Measurements from ENCODE around the gene SYT1.

The SYT1 gene

DNA sequence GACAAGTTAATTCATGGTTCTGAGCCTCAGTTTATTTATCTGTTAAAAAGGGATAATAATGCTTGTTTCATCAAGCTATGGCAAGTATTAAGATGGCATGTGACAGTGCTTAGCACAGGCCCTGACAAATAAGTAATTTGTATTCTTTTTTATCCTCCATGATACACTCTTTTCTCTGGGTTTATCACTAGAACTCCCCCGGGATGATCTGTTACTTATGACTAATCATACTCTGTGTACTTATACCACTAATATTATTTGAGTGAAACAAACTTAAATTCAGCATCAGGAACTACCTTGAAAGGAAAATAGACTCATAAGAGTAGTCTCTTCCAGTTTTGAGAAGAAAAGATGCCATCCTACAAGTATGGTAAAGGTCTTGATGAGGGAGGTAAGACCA, 542.4 kb downstream of the SYT1 start:
- H3K9me3 Mint-ChIP-seq: no peaks in the 10 kb centered on the region
- no peaks in the 10 kb centered on the region for H3K4me1 Mint-ChIP-seq (ENCODE audit: low read depth)
- DNase-seq: no peak
- no peaks in the 10 kb centered on the region for H3K27me3 Mint-ChIP-seq
- H3K4me3 Mint-ChIP-seq: no peak overlapping the region
- no peaks in the 10 kb centered on the region for H3K36me3 Mint-ChIP-seq (ENCODE audit: low read depth)
- H3K27ac Mint-ChIP-seq: no peak overlapping the region

DNA sequence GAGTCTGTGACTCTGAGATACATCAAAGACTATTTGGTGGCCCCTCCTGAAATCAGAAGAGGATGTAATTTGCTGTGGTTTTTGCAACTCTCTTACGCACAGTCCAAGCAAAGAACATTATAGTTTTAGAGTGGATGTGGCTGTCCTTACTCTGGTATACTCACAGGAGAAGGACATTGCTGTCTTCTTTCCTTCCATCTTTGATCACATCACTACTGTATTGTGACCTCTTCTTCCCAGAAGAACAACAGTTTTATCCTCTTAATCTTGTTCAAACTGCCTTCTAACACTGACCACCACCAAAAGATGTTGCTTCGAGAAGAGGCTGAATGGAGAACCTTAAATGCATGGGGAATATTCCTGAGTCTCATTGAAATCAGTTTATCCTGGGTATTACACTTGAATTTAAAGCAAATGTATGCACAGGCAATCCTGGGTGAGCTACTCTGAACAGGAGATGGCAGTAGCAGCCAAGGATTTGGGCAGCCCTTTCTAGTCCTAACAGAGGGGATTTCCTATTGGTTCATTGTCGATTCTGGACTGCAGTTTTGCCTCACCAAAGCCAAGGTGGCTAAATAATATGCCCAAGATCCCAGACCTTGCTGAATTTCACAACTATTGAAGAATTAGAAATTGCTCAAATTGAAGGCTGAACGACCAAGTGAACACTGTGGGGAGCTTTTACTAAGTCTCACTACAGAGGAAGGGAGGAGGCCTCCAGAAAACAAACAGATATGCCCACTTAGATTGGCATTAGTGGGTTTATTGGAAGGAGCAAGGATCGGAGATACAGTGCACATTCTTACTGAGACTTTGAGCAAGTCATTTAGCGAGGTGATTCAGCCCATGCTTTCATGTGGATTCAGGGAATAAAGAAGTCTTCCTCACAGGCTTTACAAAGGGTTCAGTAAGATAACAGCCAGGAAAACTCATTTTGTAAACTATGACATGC, 543.4 kb downstream of the SYT1 start:
- Mint-ChIP-seq H3K27me3 (no peaks in the 10 kb centered on the region), H3K27ac (no peak overlapping the region), H3K4me1 (ENCODE audit: low read depth) (no peaks in the 10 kb centered on the region), H3K4me3 (no peak overlapping the region), H3K9me3 (no peaks in the 10 kb centered on the region), H3K36me3 (ENCODE audit: low read depth) (no peaks in the 10 kb centered on the region)
- DNase-seq: no peak

DNA sequence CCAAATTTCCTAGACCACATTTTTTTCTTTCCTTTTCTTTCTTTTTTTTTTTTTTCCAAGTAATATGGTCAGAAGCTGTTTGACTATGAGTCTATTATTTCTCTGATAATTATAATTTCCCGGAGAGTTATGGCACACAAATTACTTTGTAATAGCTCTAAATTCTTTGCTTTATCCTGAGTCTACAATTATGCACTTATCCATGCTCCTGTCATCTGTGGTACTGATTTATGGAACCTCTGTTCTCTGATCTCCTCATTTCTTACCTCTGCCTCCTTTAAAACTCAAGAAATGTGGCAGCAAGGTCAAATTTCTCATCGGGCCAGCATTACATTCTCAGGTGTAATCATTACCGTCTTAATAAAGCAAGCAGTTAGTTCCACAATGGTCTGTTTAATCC, 544.1 kb downstream of the SYT1 start:
- no peaks in the 10 kb centered on the region for H3K9me3 Mint-ChIP-seq
- H3K36me3 Mint-ChIP-seq (ENCODE audit: low read depth): no peaks in the 10 kb centered on the region
- H3K4me3 Mint-ChIP-seq: no peak overlapping the region
- DNase-seq: no peak
- no peaks in the 10 kb centered on the region for H3K4me1 Mint-ChIP-seq (ENCODE audit: low read depth)
- no peak overlapping the region for H3K27ac Mint-ChIP-seq
- no peaks in the 10 kb centered on the region for H3K27me3 Mint-ChIP-seq

- H3K4me1 Mint-ChIP-seq (ENCODE audit: low read depth): no peaks in the 10 kb centered on the region
- no peak for DNase-seq
- no peaks in the 10 kb centered on the region for H3K27me3 Mint-ChIP-seq
- H3K4me3 Mint-ChIP-seq: no peak overlapping the region
- H3K36me3 Mint-ChIP-seq (ENCODE audit: low read depth): no peaks in the 10 kb centered on the region
- H3K27ac Mint-ChIP-seq: no peak overlapping the region
- no peaks in the 10 kb centered on the region for H3K9me3 Mint-ChIP-seq
These were observed 545.0 kb downstream of the SYT1 start for GRCh38 chr12:79409562-79409961.

DNA sequence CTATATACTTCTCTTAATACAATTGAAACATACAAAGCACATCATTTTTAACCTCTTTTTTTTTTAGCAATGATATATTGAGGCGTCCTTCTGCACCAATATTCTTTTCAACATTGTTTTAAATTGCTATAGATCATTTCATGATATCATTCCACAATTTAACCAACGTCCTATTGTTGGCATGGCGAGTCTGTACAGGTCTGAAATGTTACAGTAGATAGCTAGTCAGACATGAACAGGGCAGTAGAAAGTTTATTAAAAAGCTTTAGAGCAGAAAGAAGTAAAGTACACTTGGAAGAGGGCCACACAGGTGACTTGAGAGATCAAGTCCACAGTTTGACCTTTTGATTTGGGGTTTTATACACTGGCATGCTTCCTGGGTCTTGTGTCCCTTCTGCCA, 547.2 kb downstream of the SYT1 start:
- H3K27me3 Mint-ChIP-seq: no peaks in the 10 kb centered on the region
- H3K4me1 Mint-ChIP-seq (ENCODE audit: low read depth): no peaks in the 10 kb centered on the region
- no peak overlapping the region for H3K27ac Mint-ChIP-seq
- no peaks in the 10 kb centered on the region for H3K9me3 Mint-ChIP-seq
- H3K36me3 Mint-ChIP-seq (ENCODE audit: low read depth): no peaks in the 10 kb centered on the region
- DNase-seq: no peak
- H3K4me3 Mint-ChIP-seq: no peak overlapping the region

- Mint-ChIP-seq H3K4me3 (no peak overlapping the region), H3K36me3 (ENCODE audit: low read depth) (no peaks in the 10 kb centered on the region), H3K27ac (no peak overlapping the region), H3K27me3 (no peaks in the 10 kb centered on the region), H3K9me3 (no peaks in the 10 kb centered on the region), H3K4me1 (ENCODE audit: low read depth) (no peaks in the 10 kb centered on the region)
- no peak for DNase-seq
These were observed 549.2 kb downstream of the SYT1 start for GRCh38 chr12:79413796-79414195.

DNA sequence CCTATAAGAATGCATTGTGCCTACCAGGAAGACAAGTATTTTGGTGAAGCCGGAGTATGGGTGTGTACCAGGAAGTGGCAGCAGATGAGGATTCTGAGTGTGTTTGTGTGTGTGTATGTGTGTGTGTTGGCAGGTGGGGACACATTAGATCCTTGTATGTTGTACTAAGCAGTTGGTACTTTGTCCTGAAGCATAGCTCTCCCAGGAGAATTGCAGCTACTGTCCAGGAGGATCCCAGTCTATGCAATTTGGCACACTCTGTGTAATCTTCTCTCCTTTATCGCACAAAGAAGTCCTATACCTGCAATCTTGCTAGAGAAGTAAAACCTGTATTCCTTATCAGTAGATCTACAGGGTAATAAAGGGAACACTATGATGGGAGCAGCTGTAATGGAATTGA, 549.7 kb downstream of the SYT1 start:
- Mint-ChIP-seq H3K27me3 (no peaks in the 10 kb centered on the region), H3K4me1 (ENCODE audit: low read depth) (no peaks in the 10 kb centered on the region)

GRCh38 chr12:79415321-79415720, 550.7 kb downstream of the SYT1 start:
- no peaks in the 10 kb centered on the region for H3K4me1 Mint-ChIP-seq (ENCODE audit: low read depth)
- H3K4me3 Mint-ChIP-seq: no peak overlapping the region
- H3K27me3 Mint-ChIP-seq: no peaks in the 10 kb centered on the region
- H3K36me3 Mint-ChIP-seq (ENCODE audit: low read depth): no peaks in the 10 kb centered on the region
- no peaks in the 10 kb centered on the region for H3K9me3 Mint-ChIP-seq
- H3K27ac Mint-ChIP-seq: no peak overlapping the region
- DNase-seq: no peak

More for the DNA sequence above, 549.7 kb downstream of the SYT1 start:
- H3K36me3 Mint-ChIP-seq (ENCODE audit: low read depth): no peaks in the 10 kb centered on the region
- H3K27ac Mint-ChIP-seq: no peak overlapping the region
- no peak overlapping the region for H3K4me3 Mint-ChIP-seq
- DNase-seq: no peak
- H3K9me3 Mint-ChIP-seq: no peaks in the 10 kb centered on the region

DNA sequence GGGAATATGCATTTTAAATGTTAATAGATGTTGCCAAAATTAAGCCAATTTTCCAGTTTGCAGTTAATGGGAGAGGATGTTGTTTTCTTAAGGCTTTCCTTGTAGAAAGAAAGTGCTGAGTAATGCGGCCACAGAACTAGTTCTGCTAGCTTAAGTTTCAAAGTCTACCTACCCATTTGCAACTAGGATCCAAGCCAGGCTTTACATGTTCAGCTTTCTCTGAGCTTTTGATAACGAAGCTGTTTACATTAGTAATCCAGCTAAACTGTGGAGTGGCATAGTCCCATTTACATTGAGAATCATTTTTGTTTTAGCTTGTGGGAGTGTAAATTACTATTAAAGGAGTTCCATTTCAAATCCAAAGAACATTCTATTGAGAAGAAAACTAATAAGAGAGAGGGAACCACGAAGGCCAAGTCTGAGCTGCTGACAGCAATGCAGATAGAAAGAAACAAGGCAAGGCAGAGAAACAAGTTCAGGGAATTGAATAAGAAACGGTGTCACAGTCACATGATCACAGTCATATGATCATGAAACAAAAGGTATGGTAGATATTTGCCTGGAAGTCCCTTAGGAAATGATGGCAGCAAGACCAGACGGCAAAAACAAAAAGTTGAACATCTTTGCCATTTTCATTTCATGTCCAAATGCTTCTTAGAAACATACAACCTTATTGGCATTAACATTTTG, 551.3 kb downstream of the SYT1 start:
- Mint-ChIP-seq H3K27ac (no peak overlapping the region), H3K4me1 (ENCODE audit: low read depth) (no peaks in the 10 kb centered on the region), H3K9me3 (no peaks in the 10 kb centered on the region), H3K4me3 (no peak overlapping the region), H3K27me3 (no peaks in the 10 kb centered on the region), H3K36me3 (ENCODE audit: low read depth) (no peaks in the 10 kb centered on the region)
- DNase-seq: no peak

GRCh38 chr12:79420146-79420618, 555.6 kb downstream of the SYT1 start:
- no peaks in the 10 kb centered on the region for H3K9me3 Mint-ChIP-seq
- H3K4me3 Mint-ChIP-seq: no peak overlapping the region
- H3K4me1 Mint-ChIP-seq (ENCODE audit: low read depth): no peaks in the 10 kb centered on the region
- no peak overlapping the region for H3K27ac Mint-ChIP-seq
- H3K27me3 Mint-ChIP-seq: no peaks in the 10 kb centered on the region
- no peaks in the 10 kb centered on the region for H3K36me3 Mint-ChIP-seq (ENCODE audit: low read depth)
- DNase-seq: no peak

DNA sequence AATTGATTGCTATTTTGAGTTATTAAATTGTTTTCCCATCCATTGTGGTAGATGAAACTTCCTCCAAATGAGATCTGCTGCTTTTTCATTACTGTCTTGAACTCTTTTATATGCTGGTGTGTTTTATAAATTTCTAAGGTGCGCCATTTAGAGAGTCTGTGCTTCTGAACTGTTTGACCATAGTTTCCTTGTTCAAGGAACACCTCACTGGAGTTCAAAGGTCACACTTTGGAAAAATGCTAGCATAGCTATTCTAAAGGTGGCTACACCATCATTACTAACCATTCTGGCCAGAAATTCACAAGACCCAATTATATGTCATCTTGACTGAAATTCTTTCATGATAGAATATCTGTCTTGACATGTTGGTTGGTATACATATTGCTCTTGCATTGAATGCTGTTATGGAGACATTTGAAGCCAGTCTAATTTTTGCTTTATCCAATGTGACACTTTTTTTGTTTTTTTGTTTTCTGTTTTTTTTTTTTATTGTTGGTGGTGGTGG, 556.7 kb downstream of the SYT1 start:
- H3K36me3 Mint-ChIP-seq (ENCODE audit: low read depth): no peaks in the 10 kb centered on the region
- H3K27ac Mint-ChIP-seq: no peak overlapping the region
- no peak for DNase-seq
- no peaks in the 10 kb centered on the region for H3K27me3 Mint-ChIP-seq
- H3K4me1 Mint-ChIP-seq (ENCODE audit: low read depth): no peaks in the 10 kb centered on the region
- H3K9me3 Mint-ChIP-seq: no peaks in the 10 kb centered on the region
- H3K4me3 Mint-ChIP-seq: no peak overlapping the region

DNA sequence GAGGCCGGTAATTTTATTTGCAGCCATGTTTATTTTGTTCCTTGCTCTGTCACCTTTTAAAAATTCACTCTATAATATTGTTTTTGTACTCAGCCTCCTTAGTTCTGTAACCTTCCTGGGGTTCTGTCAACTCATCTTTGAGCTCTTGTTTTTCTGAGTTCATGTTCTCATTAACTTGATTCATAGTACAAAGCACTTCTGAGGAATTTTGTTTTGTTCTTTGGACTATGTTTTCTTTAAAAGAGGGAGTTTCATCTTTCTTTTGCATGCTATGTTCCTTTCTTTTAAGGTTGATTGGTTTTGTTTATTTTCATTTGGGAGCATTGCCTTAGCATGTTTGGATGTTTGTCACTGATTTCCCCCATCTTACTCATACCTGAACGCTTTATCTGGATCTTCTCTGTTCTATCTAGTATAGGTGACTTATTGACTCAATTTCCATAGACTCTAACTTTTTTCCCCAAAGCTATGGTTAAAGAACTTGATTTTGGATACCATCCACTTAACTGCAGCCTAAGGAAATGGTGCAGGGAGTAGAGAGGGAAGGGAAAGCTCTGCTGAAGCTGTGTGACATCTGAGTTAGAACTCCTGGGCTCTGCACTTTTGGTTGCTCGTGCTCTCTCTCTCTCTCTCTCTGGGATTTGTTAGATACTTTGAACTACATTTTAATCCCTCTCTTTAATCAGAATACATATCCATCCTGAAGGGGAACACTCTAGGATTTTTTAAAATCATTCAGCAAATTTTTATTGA, 557.7 kb downstream of the SYT1 start:
- Mint-ChIP-seq H3K4me1 (ENCODE audit: low read depth) (no peaks in the 10 kb centered on the region), H3K4me3 (no peak overlapping the region), H3K27me3 (no peaks in the 10 kb centered on the region), H3K9me3 (no peaks in the 10 kb centered on the region), H3K36me3 (ENCODE audit: low read depth) (no peaks in the 10 kb centered on the region), H3K27ac (no peak overlapping the region)
- no peak for DNase-seq

DNA sequence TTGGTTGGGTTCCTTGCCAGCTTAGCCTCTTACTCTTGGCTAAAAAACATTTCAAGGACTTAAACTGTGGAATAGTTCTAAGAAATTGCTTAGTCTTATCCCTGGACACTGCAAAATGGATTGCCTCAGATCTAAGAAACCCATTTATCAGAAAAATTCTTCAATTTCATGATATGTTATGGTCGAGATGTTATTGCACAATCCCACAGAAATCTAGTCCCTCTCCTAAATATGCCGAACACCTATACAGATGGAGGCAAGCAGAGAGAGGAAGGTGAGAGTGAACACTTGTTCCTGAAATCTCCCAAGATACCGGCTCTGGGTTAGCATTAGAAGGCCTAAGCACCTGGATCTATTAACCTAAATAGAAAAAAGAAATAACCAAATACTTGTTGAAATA, 559.0 kb downstream of the SYT1 start:
- no peaks in the 10 kb centered on the region for H3K4me1 Mint-ChIP-seq (ENCODE audit: low read depth)
- H3K27ac Mint-ChIP-seq: no peak overlapping the region
- H3K4me3 Mint-ChIP-seq: no peak overlapping the region
- no peak for DNase-seq
- H3K9me3 Mint-ChIP-seq: no peaks in the 10 kb centered on the region
- no peaks in the 10 kb centered on the region for H3K36me3 Mint-ChIP-seq (ENCODE audit: low read depth)
- no peaks in the 10 kb centered on the region for H3K27me3 Mint-ChIP-seq

DNA sequence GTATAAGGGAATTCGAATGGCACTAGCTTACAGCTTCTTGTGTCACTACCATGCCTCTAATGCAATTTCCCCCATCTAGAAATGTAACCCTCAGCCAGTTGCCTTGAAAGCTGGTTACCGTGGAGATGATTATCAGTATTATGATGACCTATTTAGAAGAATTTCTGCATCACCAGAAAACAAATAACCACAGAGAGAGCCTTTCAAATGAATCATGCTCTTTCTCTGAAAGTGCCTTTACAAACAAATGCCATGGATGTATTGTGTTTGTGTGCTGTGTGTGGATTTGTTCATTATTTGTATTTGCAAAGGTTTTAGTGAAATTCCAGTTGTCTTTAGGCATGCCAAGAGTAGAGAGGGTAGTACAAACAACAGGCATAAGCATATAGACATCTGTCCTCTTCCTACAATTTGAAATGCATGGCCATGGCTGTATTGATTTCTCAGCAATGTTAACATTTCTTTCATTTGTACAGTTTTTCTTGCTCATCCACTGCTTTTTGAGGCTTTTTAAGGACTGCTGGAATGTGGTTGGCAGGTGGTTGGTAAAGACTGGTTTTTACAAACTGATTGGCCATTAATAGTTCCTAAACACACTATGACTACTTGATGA, 559.6 kb downstream of the SYT1 start:
- Mint-ChIP-seq H3K27me3 (no peaks in the 10 kb centered on the region), H3K36me3 (ENCODE audit: low read depth) (no peaks in the 10 kb centered on the region), H3K27ac (no peak overlapping the region), H3K4me3 (no peak overlapping the region), H3K9me3 (no peaks in the 10 kb centered on the region), H3K4me1 (ENCODE audit: low read depth) (no peaks in the 10 kb centered on the region)
- no peak for DNase-seq
